Fibroblast of pulmonary artery (primary cell): Measurements from ENCODE around the gene ADORA2A.

Experiments used
- DNase-seq: peaks from one replicate; pipeline ENCODE4 v3.0.0-alpha.2; 2010; ENCODE audit warnings: low read depth
- H3K4me3 ChIP-seq: replicated peaks from 2 replicates; pipeline ENCODE4 v1.5.1; 2011; ENCODE audit warnings: low read depth, mild to moderate bottlenecking, control low read depth, low read length, moderate library complexity
- TF ChIP-seq, protein P1 (sequence below): IDR thresholded peaks from 2 replicates; pipeline ENCODE4 v1.5.1; 2011; ENCODE audit warnings: mild to moderate bottlenecking, control low read depth, low read length, inconsistent platforms; ENCODE audit errors: missing control alignments

The ADORA2A gene

GRCh38 chr22:24426436-24426835 is 963 bp upstream of the ADORA2A start:
- H3K4me3 ChIP-seq: no peak overlapping the region
- no peak for DNase-seq
- TF ChIP-seq, protein P1, sequence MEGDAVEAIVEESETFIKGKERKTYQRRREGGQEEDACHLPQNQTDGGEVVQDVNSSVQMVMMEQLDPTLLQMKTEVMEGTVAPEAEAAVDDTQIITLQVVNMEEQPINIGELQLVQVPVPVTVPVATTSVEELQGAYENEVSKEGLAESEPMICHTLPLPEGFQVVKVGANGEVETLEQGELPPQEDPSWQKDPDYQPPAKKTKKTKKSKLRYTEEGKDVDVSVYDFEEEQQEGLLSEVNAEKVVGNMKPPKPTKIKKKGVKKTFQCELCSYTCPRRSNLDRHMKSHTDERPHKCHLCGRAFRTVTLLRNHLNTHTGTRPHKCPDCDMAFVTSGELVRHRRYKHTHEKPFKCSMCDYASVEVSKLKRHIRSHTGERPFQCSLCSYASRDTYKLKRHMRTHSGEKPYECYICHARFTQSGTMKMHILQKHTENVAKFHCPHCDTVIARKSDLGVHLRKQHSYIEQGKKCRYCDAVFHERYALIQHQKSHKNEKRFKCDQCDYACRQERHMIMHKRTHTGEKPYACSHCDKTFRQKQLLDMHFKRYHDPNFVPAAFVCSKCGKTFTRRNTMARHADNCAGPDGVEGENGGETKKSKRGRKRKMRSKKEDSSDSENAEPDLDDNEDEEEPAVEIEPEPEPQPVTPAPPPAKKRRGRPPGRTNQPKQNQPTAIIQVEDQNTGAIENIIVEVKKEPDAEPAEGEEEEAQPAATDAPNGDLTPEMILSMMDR: no peak

DNA sequence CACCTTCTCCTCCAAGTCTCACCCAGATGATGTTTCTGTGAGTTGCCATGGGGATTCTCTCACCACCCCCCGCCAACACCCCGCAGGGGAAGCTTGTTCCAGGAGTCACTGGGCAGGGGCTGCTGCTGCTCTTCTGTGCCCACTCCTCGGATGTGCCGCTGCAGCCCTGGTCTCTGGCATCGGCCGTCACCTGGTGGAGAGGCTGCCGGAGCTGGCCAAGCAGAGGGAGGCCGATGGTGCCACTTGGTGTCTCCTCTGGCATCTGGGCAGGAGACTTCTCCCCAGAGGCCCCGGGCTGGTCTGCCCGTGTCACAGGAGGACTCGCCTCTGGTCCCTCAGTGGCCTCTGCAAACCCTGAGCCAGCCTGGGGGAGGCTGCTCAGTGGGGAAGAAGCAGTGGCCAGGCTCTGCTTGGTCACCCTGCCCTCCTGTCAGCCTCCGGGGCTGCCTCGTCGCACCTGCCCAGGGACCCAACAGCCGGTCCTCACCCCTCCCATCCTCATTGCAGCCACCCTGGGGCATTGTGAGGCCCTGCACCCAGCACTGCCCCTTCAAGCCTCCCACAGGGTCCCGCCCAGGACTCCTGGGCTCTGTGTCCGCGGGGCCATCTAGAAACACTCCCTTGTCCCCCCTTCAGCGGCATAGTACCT is 424 bp upstream of the ADORA2A start:
- no peak overlapping the region for H3K4me3 ChIP-seq
- no peak for DNase-seq
- TF ChIP-seq, protein P1: no peak

- H3K4me3 ChIP-seq: no peak overlapping the region
- TF ChIP-seq, protein P1: no peak
- no peak for DNase-seq
Measured at GRCh38 chr22:24428751-24429410, 1.5 kb downstream of the ADORA2A start.

GRCh38 chr22:24429411-24430365 is 2.3 kb downstream of the ADORA2A start:
- no peak for DNase-seq
- TF ChIP-seq, protein P1: no peak
- no peak overlapping the region for H3K4me3 ChIP-seq

- H3K4me3 ChIP-seq: no peak overlapping the region
- DNase-seq: no peak
- TF ChIP-seq, protein P1: no peak
Measured at GRCh38 chr22:24430431-24431308, 3.3 kb downstream of the ADORA2A start.
